ENCODE results near the gene DAPK3.
A peak's percentile ranks its signal among the peaks of the same experiment; 100 is the strongest.
"Not testable (repeated sequence)": the region's sequence is repeated elsewhere in the genome, so short reads cannot be mapped to it uniquely, and the experiment has no call there.

Gene DAPK3

GRCh38 chr19:4009990-4010807, 39.3 kb upstream of the DAPK3 start:
- no peak for ATAC-seq
- TF ChIP-seq CSRNP3 (CRISPR knock-in tag; IDR thresholded peaks at IDR 0.05) (no peak), RARB (CRISPR knock-in tag; IDR thresholded peaks at IDR 0.05) (no peak), ZNF565 (CRISPR knock-in tag; conservative IDR thresholded peaks at IDR 0.05; ENCODE audit: low read depth) (no peak), ISL1 (CRISPR knock-in tag; IDR thresholded peaks at IDR 0.05) (no peak), CREB5 (CRISPR knock-in tag; IDR thresholded peaks at IDR 0.05; ENCODE audit: low read depth) (no peak), ZNF8 (CRISPR knock-in tag; IDR thresholded peaks at IDR 0.05) (no peak), ZFP30 (CRISPR knock-in tag; IDR thresholded peaks at IDR 0.05) (no peak), ZFP3 (CRISPR knock-in tag; IDR thresholded peaks at IDR 0.05) (no peak), ZNF70 (CRISPR knock-in tag; IDR thresholded peaks at IDR 0.05) (no peak), ARNTL (CRISPR knock-in tag; IDR thresholded peaks at IDR 0.05; ENCODE audit: borderline replicate concordance, low read depth) (no peak), CSDC2 (CRISPR knock-in tag; IDR thresholded peaks at IDR 0.05) (no peak), GLIS3 (CRISPR knock-in tag; IDR thresholded peaks at IDR 0.05) (no peak)

- peak; percentile 28; the same call in 2 of the 3 replicates for ATAC-seq
Observed at GRCh38 chr19:4007836-4008539, 37.1 kb upstream of the DAPK3 start.

GRCh38 chr19:4007021-4007835, 36.3 kb upstream of the DAPK3 start, which contains the start of gene PIAS4:
TSS of gene PIAS4 (plus strand) at chr19:4007736. CDS start at chr19:4007761, 25 bp downstream.
- no peak for TF ChIP-seq ISL1 (CRISPR knock-in tag; IDR thresholded peaks at IDR 0.05)
- TF ChIP-seq SNAI2 (CRISPR knock-in tag; IDR thresholded peaks at IDR 0.05) = peak; percentile 74; the same call in 1 of the 2 replicates
- ATAC-seq = peak; percentile 97

More at GRCh38 chr19:4007836-4008539, 37.1 kb upstream of the DAPK3 start:
- TF ChIP-seq PATZ1 (CRISPR knock-in tag; IDR thresholded peaks at IDR 0.05; ENCODE audit: borderline replicate concordance) (no peak), PPARA (CRISPR knock-in tag; IDR thresholded peaks at IDR 0.05; ENCODE audit: borderline replicate concordance) (no peak), GLIS3 (CRISPR knock-in tag; IDR thresholded peaks at IDR 0.05) (no peak)

GRCh38 chr19:4005436-4005835, 34.5 kb upstream of the DAPK3 start:
- ATAC-seq = not testable (repeated sequence)

GRCh38 chr19:4000798-4001197, 29.9 kb upstream of the DAPK3 start:
- ATAC-seq = not testable (repeated sequence)

- ATAC-seq = not testable (repeated sequence)
Observed at GRCh38 chr19:3998667-3999412, 27.9 kb upstream of the DAPK3 start.
